HCT116 (cell line): Measurements from ENCODE around the gene TRPC6. TPM values are rescaled to one million over a fixed set of nuclear protein-coding genes. Genes with fewer than 3 reads are reported as not detected.

ENCODE experiments used
- ATAC-seq: fragments of 200-7000 bp; cut with Tn5 transposase; 2 replicates; pipeline ENCODE4 v1.9.1; 2020; ENCODE audit warnings: mild to moderate bottlenecking, moderate library complexity
- BruUV-seq: library from RNA; stranded (reverse); fragments of 400-500 nt; replicated peaks from 2 replicates; lab custom pipeline; 2021; lab: Mats Ljungman, UMichigan
- CTCF ChIA-PET: fragments of 300-600 bp; sonication (Branson Sonifier 250); formaldehyde crosslinking; loops from one replicate; lab custom pipeline; 2021; ENCODE audit warnings: antibody characterized with exemption; lab: Charles Lee
- POLR2A ChIA-PET: fragments of 300-600, 350-600 bp; sonication (Branson Sonifier 250); formaldehyde crosslinking; loops from one replicate; lab custom pipeline; 2021; ENCODE audit warnings: antibody characterized with exemption; lab: Charles Lee
- RAD21 ChIA-PET, 2 experiments: fragments of 300-600 bp; sonication (Branson Sonifier 250); formaldehyde crosslinking; loops; one replicate each; lab custom pipeline; 2023; ENCODE audit warnings: low total read pairs in 2 of 2; ENCODE audit not compliant: uncharacterized antibody in 2 of 2, unreplicated experiment in 2 of 2, low non-redundant PET in 1 of 2; lab: Charles Lee
- DNase-seq: peaks from one replicate; pipeline ENCODE4 v3.0.0-alpha.2; 2010; ENCODE audit warnings: low read depth, low spot score
- H2AFZ ChIP-seq: fragments of 200-600 bp; shearing (Covaris generic), sonication (generic); 2 replicates; pipeline ENCODE4 v1.6.1; 2017; ENCODE audit warnings: low read depth, mixed run types, mixed read lengths, antibody characterized with exemption, low read length; ENCODE audit not compliant: poor library complexity, severe bottlenecking
- H3K27ac ChIP-seq: 2 replicates; pipeline ENCODE4 v1.5.1; 2012; ENCODE audit warnings: low read depth, low read length
- H3K27me3 ChIP-seq: fragments of 200-600 bp; sonication (generic); 2 replicates; pipeline ENCODE4 v1.6.1; 2016; ENCODE audit warnings: mixed run types, low read length, mixed read lengths; ENCODE audit not compliant: insufficient read depth
- H3K36me3 ChIP-seq, 2 experiments: fragments of 200-500 bp in 1 of 2; fragments of 200-600 bp in 1 of 2; sonication (Bioruptor generic) in 1 of 2; sonication (generic) in 1 of 2; 2 replicates each; pipeline versions ENCODE4 v1.5.1 to v1.6.1; 2014 to 2016; ENCODE audit warnings: low read length in 2 of 2, inconsistent platforms in 1 of 2, mixed read lengths in 1 of 2, mixed run types in 1 of 2; ENCODE audit not compliant: insufficient read depth in 2 of 2, control insufficient read depth in 1 of 2
- H3K4me1 ChIP-seq, 2 experiments: fragments of 200-600 bp in 1 of 2; sonication (generic) in 1 of 2; 2 replicates each; pipeline versions ENCODE4 v1.5.1 to v1.6.1; 2012 to 2017; ENCODE audit warnings: low read length in 2 of 2, inconsistent platforms in 1 of 2, mild to moderate bottlenecking in 1 of 2, mixed read lengths in 1 of 2, mixed run types in 1 of 2, moderate library complexity in 1 of 2; ENCODE audit not compliant: insufficient read depth in 2 of 2, control insufficient read depth in 1 of 2
- H3K4me2 ChIP-seq: fragments of 200-600 bp; sonication (generic); 2 replicates; pipeline ENCODE4 v1.6.1; 2017; ENCODE audit warnings: mixed run types, low read length, mixed read lengths
- H3K4me3 ChIP-seq, 2 experiments: fragments of 200-600 bp in 1 of 2; sonication (generic) in 1 of 2; replicated peaks in 1 of 2; 2 replicates each; pipeline ENCODE4 v1.5.1; 2011 to 2016; ENCODE audit warnings: low read length in 2 of 2, control low read depth in 1 of 2, low read depth in 1 of 2, mild to moderate bottlenecking in 1 of 2, mixed read lengths in 1 of 2, mixed run types in 1 of 2
- H3K79me2 ChIP-seq: fragments of 200-600 bp; sonication (generic); 2 replicates; pipeline ENCODE4 v1.6.1; 2017; ENCODE audit warnings: mild to moderate bottlenecking, mixed run types, low read length, moderate library complexity, mixed read lengths; ENCODE audit not compliant: insufficient read depth
- H3K9ac ChIP-seq: fragments of 200-600 bp; sonication (generic); 2 replicates; pipeline ENCODE4 v1.6.1; 2016; ENCODE audit warnings: low read length, mixed read lengths
- H3K9me2 ChIP-seq: fragments of 200-600 bp; sonication (generic), shearing (Covaris generic); 2 replicates; pipeline ENCODE4 v1.6.1; 2017; ENCODE audit warnings: mixed run types, mild to moderate bottlenecking, moderate library complexity; ENCODE audit not compliant: insufficient read depth
- H3K9me3 ChIP-seq, 2 experiments: fragments of 200-500 bp in 1 of 2; fragments of 200-600 bp in 1 of 2; sonication (Bioruptor generic) in 1 of 2; sonication (generic) in 1 of 2; 2 replicates each; pipeline ENCODE4 v1.6.1; 2014 to 2017; ENCODE audit warnings: low read length in 2 of 2, mixed read lengths in 2 of 2, inconsistent platforms in 1 of 2, low read depth in 1 of 2, mild to moderate bottlenecking in 1 of 2, mixed run types in 1 of 2, moderate library complexity in 1 of 2; ENCODE audit not compliant: control insufficient read depth in 1 of 2, insufficient read depth in 1 of 2
- H4K20me1 ChIP-seq: fragments of 200-600 bp; sonication (generic), shearing (Covaris generic); 2 replicates; pipeline ENCODE4 v1.6.1; 2017; ENCODE audit warnings: mixed run types, mild to moderate bottlenecking, moderate library complexity; ENCODE audit not compliant: insufficient read depth
- CBX3 ChIP-seq: IDR thresholded peaks from 2 replicates; pipeline ENCODE4 v1.6.1; 2012; ENCODE audit warnings: low read depth
- CEBPB ChIP-seq: IDR thresholded peaks from 2 replicates; pipeline ENCODE4 v1.6.1; 2012; ENCODE audit warnings: low read depth
- CTCF ChIP-seq, 3 experiments: fragments of 200-600 bp in 1 of 3; sonication (generic) in 1 of 3; IDR thresholded peaks in 2 of 3; conservative IDR thresholded peaks in 1 of 3; 2 replicates each; pipeline ENCODE4 v1.5.1; 2012 to 2017; ENCODE audit warnings: low read depth in 2 of 3, low read length in 2 of 3, antibody characterized with exemption in 1 of 3, borderline replicate concordance in 1 of 3, control low read depth in 1 of 3, mild to moderate bottlenecking in 1 of 3, mixed read lengths in 1 of 3, mixed run types in 1 of 3, moderate library complexity in 1 of 3; ENCODE audit not compliant: insufficient read depth in 1 of 3
- EGR1 ChIP-seq: IDR thresholded peaks from 2 replicates; pipeline ENCODE4 v1.6.1; 2012; ENCODE audit warnings: low read depth
- EZH2 ChIP-seq: fragments of 200-600 bp; sonication (generic); IDR thresholded peaks from 2 replicates; pipeline ENCODE4 v1.6.1; 2017; ENCODE audit warnings: antibody characterized with exemption, mixed run types
- EZH2phosphoT487 ChIP-seq: fragments of 200-600 bp; IDR thresholded peaks from 2 replicates; pipeline ENCODE4 v1.6.1; 2018; ENCODE audit warnings: antibody characterized with exemption, borderline replicate concordance
- FOSL1 ChIP-seq: IDR thresholded peaks from 2 replicates; pipeline ENCODE4 v1.6.1; 2012; ENCODE audit warnings: low read depth
- POLR2A ChIP-seq: IDR thresholded peaks from 2 replicates; pipeline ENCODE4 v1.7.0; 2011; ENCODE audit warnings: borderline replicate concordance; ENCODE audit not compliant: insufficient read depth, insufficient read length; ENCODE audit errors: extremely low read depth
- RAD21 ChIP-seq: IDR thresholded peaks from 2 replicates; pipeline ENCODE4 v1.6.1; 2012; ENCODE audit warnings: low read depth, mild to moderate bottlenecking
- REST ChIP-seq: IDR thresholded peaks from 2 replicates; pipeline ENCODE4 v1.6.1; 2012; ENCODE audit warnings: low read depth
- SP1 ChIP-seq: IDR thresholded peaks from 2 replicates; pipeline ENCODE4 v1.6.1; 2012; ENCODE audit warnings: low read depth
- YY1 ChIP-seq: IDR thresholded peaks from 2 replicates; pipeline ENCODE4 v1.6.1; 2011; ENCODE audit warnings: low read length, low read depth, moderate library complexity, mild to moderate bottlenecking; ENCODE audit not compliant: insufficient replicate concordance; ENCODE audit errors: extremely low read depth
- ZBTB33 ChIP-seq: IDR thresholded peaks from 2 replicates; pipeline ENCODE4 v1.6.1; 2011; ENCODE audit warnings: mild to moderate bottlenecking, low read length, moderate library complexity; ENCODE audit not compliant: insufficient replicate concordance; ENCODE audit errors: extremely low read depth
- ZFX ChIP-seq: fragments of 450-650 bp; IDR thresholded peaks from 2 replicates; pipeline ENCODE4 v1.6.1; 2017
- intact Hi-C: fragments of 100-400 bp; cut with micrococcal nuclease; formaldehyde crosslinking; loops from 2 replicates; pipeline ENCODE4 v1.10.0; 2022
- total RNA-seq: library from RNA; stranded (reverse); gene quantifications from one replicate; pipeline ENCODE4 v1.2.1, GENCODE V29; 2021; ENCODE audit not compliant: unreplicated experiment

TRPC6 gene
- total RNA-seq, 1 experiment from 2014 or later, result not detected

GRCh38 chr11:101620026-101620425, 36.2 kb upstream of the TRPC6 start:
- ATAC-seq, result no peak
- Histone ChIP-seq H3K9ac (no peak overlapping the region), H3K4me2 (no peak overlapping the region), H3K27me3 (no peaks in the 10 kb centered on the region)
- BruUV-seq, result no TSS peak
- POLR2A ChIA-PET, result no interaction called here
- RAD21 ChIA-PET, result no interaction called here
- intact Hi-C loops, result no loop called here
- TF ChIP-seq EZH2phosphoT487 (no peak), CBX3 (no peak), RAD21 (peak; percentile 24; the same call in 1 of the 2 replicates)
- TF ChIP-seq, all 23 proteins: peak for 1
- CTCF ChIA-PET, result no interaction called here
- no peaks in the 10 kb centered on the region for H3K9me3 ChIP-seq
- H3K27ac ChIP-seq, result no peak overlapping the region
- H3K36me3 ChIP-seq, result no peaks in the 10 kb centered on the region
- no peaks in the 10 kb centered on the region for H3K79me2 ChIP-seq
- no peak overlapping the region for H3K4me3 ChIP-seq
- no peaks in the 10 kb centered on the region for H3K9me2 ChIP-seq
- no peak for DNase-seq
- H4K20me1 ChIP-seq, result no peaks in the 10 kb centered on the region
- H3K4me1 ChIP-seq, result no peaks in the 10 kb centered on the region
- no peak overlapping the region for H2AFZ ChIP-seq

GRCh38 chr11:101618709-101619108, 34.9 kb upstream of the TRPC6 start:
- intact Hi-C loops, result no loop called here
- H3K4me3 ChIP-seq, result no peak overlapping the region
- DNase-seq, result no peak
- no peak overlapping the region for H3K27ac ChIP-seq
- H3K79me2 ChIP-seq, result no peaks in the 10 kb centered on the region
- ChIA-PET CTCF (no interaction called here), RAD21 (no interaction called here), POLR2A (no interaction called here)
- no peak overlapping the region for H2AFZ ChIP-seq
- H3K27me3 ChIP-seq, result no peaks in the 10 kb centered on the region
- no TSS peak for BruUV-seq
- no peak overlapping the region for H3K9ac ChIP-seq
- no peaks in the 10 kb centered on the region for H3K9me2 ChIP-seq
- no peaks in the 10 kb centered on the region for H3K9me3 ChIP-seq
- H3K4me2 ChIP-seq, result no peak overlapping the region
- H4K20me1 ChIP-seq, result no peaks in the 10 kb centered on the region
- H3K4me1 ChIP-seq, result no peaks in the 10 kb centered on the region
- no peak for ATAC-seq
- no peaks in the 10 kb centered on the region for H3K36me3 ChIP-seq
- no peak for TF ChIP-seq CTCF (IDR thresholded peaks at IDR 0.05 in 2 of 3, conservative IDR thresholded peaks at IDR 0.05 in 1 of 3; ENCODE audit: borderline replicate concordance in 1 of 3, insufficient read depth in 1 of 3, low read depth in 2 of 3, low read length in 2 of 3)
- no peak for TF ChIP-seq CEBPB
- TF ChIP-seq EZH2, result no peak
- no peak for TF ChIP-seq FOSL1
- TF ChIP-seq ZBTB33, result no peak
- no peak for TF ChIP-seq EGR1
- no peak for TF ChIP-seq CBX3
- no peak for TF ChIP-seq SP1
- TF ChIP-seq ZFX, result no peak
- no peak for TF ChIP-seq REST
- TF ChIP-seq YY1, result no peak
- no peak for TF ChIP-seq POLR2A
- TF ChIP-seq RAD21, result no peak
